ENCODE data around the gene INSR. TPM values are rescaled to one million over a fixed set of nuclear protein-coding genes. Genes with fewer than 3 reads are reported as not detected.

INSR gene
- total RNA-seq, 6 experiments from 2014 or later, result 2.1 to 6.3 (median 2.5) TPM

- no peak overlapping the region; the same call in 1 of the 2 replicates for H3K4me3 Mint-ChIP-seq
- H3K4me1 Mint-ChIP-seq (ENCODE audit: low read depth), result no peaks in the 10 kb centered on the region
- DNase-seq, result no peak
- TF ChIP-seq, protein P1, sequence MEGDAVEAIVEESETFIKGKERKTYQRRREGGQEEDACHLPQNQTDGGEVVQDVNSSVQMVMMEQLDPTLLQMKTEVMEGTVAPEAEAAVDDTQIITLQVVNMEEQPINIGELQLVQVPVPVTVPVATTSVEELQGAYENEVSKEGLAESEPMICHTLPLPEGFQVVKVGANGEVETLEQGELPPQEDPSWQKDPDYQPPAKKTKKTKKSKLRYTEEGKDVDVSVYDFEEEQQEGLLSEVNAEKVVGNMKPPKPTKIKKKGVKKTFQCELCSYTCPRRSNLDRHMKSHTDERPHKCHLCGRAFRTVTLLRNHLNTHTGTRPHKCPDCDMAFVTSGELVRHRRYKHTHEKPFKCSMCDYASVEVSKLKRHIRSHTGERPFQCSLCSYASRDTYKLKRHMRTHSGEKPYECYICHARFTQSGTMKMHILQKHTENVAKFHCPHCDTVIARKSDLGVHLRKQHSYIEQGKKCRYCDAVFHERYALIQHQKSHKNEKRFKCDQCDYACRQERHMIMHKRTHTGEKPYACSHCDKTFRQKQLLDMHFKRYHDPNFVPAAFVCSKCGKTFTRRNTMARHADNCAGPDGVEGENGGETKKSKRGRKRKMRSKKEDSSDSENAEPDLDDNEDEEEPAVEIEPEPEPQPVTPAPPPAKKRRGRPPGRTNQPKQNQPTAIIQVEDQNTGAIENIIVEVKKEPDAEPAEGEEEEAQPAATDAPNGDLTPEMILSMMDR (IDR thresholded peaks at IDR 0.05), result no peak
- H3K27ac Mint-ChIP-seq, result no peak overlapping the region
- peaks cover 7% of the 10 kb centered on the region; the same call in 1 of the 2 replicates for H3K9me3 Mint-ChIP-seq
- H3K27me3 Mint-ChIP-seq (ENCODE audit: insufficient read depth), result no peaks in the 10 kb centered on the region; the same call in 1 of the 2 replicates
- H3K36me3 Mint-ChIP-seq (ENCODE audit: low read depth), result peaks cover 8% of the 10 kb centered on the region
These were observed 31.7 kb downstream of the INSR start for GRCh38 chr19:7262470-7262869.

DNA sequence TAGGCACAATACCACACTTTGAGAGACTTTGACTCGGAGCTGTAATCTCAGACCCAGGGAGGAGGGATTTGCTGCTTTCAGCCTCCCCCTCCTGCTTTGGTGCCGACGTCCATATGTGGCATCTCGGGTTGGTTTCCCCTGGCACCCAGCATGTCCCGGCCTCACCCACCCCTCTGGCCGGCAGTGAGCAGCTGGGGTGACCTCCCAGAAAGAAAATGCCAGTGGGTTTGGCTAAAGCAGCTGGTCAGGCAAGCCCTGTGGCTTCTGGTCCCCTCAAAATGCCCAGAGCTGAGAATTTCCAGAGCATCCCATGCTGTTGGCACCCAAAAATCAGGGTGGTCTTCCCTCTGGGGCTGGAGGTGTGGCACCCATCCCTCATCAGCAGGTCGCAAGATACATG is 34.1 kb downstream of the INSR start:
- no peaks in the 10 kb centered on the region for H3K36me3 Mint-ChIP-seq (ENCODE audit: low read depth)
- no peaks in the 10 kb centered on the region; the same call in 1 of the 2 replicates for H3K9me3 Mint-ChIP-seq
- DNase-seq, result no peak
- TF ChIP-seq, protein P1 (IDR thresholded peaks at IDR 0.05), result no peak
- H3K4me3 Mint-ChIP-seq, result no peak overlapping the region
- H3K4me1 Mint-ChIP-seq (ENCODE audit: low read depth), result no peaks in the 10 kb centered on the region
- no peaks in the 10 kb centered on the region; the same call in 1 of the 2 replicates for H3K27me3 Mint-ChIP-seq (ENCODE audit: insufficient read depth)
- no peak overlapping the region for H3K27ac Mint-ChIP-seq

DNA sequence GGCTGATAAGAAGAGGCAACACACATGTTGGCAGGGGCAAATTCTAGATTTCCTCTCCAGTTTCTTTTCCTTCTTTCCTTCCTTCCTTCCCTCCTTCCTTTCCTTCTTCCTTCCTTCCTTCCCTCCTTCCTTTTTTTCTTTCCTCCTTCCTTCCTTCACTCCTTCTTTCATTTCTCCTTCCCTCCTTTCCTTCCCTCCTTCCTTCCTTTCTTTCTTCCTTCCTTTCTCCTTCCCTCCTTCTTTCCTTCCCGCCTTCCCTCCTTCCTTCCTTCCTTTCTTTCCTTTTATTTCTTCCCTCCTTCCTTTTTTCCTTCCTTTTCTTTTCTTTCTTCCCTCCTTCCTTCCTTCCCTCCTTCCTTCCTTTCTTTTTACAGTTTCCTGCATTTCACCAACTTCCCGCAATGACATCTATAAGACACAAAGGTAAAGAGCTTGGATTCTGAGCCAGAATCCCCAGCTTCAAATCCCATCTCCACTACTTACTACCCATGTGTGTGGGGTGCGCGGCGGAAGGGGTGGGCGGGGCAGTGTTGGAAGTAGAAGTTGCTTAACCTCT is 35.3 kb downstream of the INSR start:
- Mint-ChIP-seq H3K27ac (no peak overlapping the region), H3K4me3 (no peak overlapping the region), H3K36me3 (ENCODE audit: low read depth) (no peaks in the 10 kb centered on the region), H3K27me3 (ENCODE audit: insufficient read depth) (no peaks in the 10 kb centered on the region; the same call in 1 of the 2 replicates), H3K9me3 (no peaks in the 10 kb centered on the region; the same call in 1 of the 2 replicates), H3K4me1 (ENCODE audit: low read depth) (no peaks in the 10 kb centered on the region)
- DNase-seq, result no peak
- TF ChIP-seq, protein P1 (IDR thresholded peaks at IDR 0.05), result no peak

GRCh38 chr19:7258041-7258839 is 36.0 kb downstream of the INSR start:
- H3K27me3 Mint-ChIP-seq (ENCODE audit: insufficient read depth), result no peaks in the 10 kb centered on the region; the same call in 1 of the 2 replicates
- no peak overlapping the region for H3K4me3 Mint-ChIP-seq
- H3K4me1 Mint-ChIP-seq (ENCODE audit: low read depth), result no peaks in the 10 kb centered on the region

GRCh38 chr19:7257148-7258040 is 36.8 kb downstream of the INSR start:
- no peak overlapping the region for H3K27ac Mint-ChIP-seq
- H3K36me3 Mint-ChIP-seq (ENCODE audit: low read depth), result no peaks in the 10 kb centered on the region
- no peaks in the 10 kb centered on the region for H3K27me3 Mint-ChIP-seq (ENCODE audit: insufficient read depth)
- H3K4me3 Mint-ChIP-seq, result no peak overlapping the region
- H3K4me1 Mint-ChIP-seq (ENCODE audit: low read depth), result no peaks in the 10 kb centered on the region
- DNase-seq, result peak; percentile 0
- TF ChIP-seq, protein P1 (IDR thresholded peaks at IDR 0.05), result no peak
- H3K9me3 Mint-ChIP-seq, result peaks cover 2% of the 10 kb centered on the region

More at GRCh38 chr19:7258041-7258839, 36.0 kb downstream of the INSR start:
- Mint-ChIP-seq H3K36me3 (ENCODE audit: low read depth) (no peaks in the 10 kb centered on the region), H3K9me3 (no peaks in the 10 kb centered on the region; the same call in 1 of the 2 replicates), H3K27ac (no peak overlapping the region)
- TF ChIP-seq, protein P1 (IDR thresholded peaks at IDR 0.05), result no peak
- no peak for DNase-seq
